GM21529 (cell line): ENCODE measurements around the gene HEATR5B.
"Not testable (repeated sequence)": the region's sequence is repeated elsewhere in the genome, so short reads cannot be mapped to it uniquely, and the experiment has no call there.

ENCODE experiments used
- ATAC-seq: cut with Tn5 transposase; IDR thresholded peaks from one replicate; pipeline ENCODE4 v1.9.1; 2021; ENCODE audit not compliant: unreplicated experiment

HEATR5B gene

DNA sequence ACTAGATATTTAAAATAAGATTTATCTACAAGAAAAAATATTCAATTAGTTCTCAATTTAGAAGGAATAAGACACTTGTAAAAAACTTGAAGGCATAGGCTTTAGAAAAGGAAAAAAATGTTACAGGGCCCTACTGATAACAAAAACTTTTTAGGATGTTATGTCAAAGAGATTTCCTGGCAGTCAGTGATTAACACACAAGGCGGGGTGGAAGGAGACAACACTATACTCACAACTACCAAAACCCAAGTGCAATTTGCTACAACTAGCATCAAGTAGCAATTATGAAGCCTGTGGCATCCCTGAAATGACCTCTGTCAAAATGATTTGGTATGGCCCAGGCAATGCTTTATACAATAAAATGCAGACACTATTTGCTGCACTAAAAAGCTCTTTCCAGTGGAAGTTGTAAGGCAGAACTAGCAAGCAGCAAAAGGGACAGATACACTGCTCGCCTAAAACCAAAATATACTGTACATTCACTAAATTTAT is 133.1 kb downstream of the HEATR5B start:
- ATAC-seq, result no peak

DNA sequence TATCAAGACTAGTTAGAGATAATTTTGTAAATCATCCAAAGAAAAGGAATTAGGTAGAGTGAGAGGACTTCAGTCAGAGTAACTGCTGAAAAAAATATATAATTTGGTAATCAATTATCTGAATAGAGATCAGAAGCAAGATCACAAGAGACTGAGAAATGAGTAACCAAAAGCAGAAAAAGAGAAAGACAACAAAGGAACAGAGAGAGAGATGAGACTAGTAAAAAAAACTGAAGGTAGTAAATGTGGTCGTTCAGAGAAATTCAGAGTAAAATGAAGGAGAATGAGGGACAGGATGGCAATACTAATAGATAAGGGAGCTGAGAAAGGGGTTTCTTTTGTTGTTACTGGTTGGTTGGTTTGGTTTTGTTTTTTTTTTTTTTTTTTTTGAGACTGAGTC is 134.3 kb downstream of the HEATR5B start:
- no peak for ATAC-seq

GRCh38 chr2:36945240-36945639 is 138.9 kb downstream of the HEATR5B start:
- not testable (repeated sequence) for ATAC-seq

DNA sequence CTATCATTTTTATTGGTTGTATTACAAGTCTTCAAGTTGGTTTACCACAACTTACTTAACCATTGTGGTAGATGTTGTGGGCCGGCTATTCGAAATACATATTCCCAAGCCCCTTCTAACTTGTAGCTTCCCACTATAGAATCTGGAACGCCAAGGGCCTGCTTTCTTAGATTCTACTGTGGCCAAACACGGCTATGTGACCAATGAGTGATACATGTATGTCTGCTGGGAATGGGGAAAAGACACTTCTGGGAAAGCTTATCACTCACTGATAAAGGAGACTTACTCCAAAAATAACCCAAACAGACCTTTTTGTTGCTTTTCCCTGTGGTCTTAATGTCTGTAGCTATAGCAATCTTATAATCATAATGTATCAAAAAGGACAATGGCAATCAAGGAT is 142.3 kb downstream of the HEATR5B start:
- ATAC-seq, result no peak

- ATAC-seq, result not testable (repeated sequence)
Observed at GRCh38 chr2:36936526-36936925, 147.6 kb downstream of the HEATR5B start.

- not testable (repeated sequence) for ATAC-seq
Observed at GRCh38 chr2:36931688-36932087, 152.5 kb downstream of the HEATR5B start.
